CD4-positive, alpha-beta T cell treated with Interleukin-17A for 4 hours (primary cell): ENCODE measurements around the gene CAVIN2.
"Not testable (repeated sequence)": the region's sequence is repeated elsewhere in the genome, so short reads cannot be mapped to it uniquely, and the experiment has no call there.

Source experiments
- DNase-seq: peaks from one replicate; pipeline ENCODE4 v3.0.0-alpha.2; 2020; ENCODE audit warnings: mixed read lengths

The CAVIN2 gene

GRCh38 chr2:191799526-191799925 lies 47.4 kb downstream of the CAVIN2 start:
- no peak for DNase-seq

- no peak for DNase-seq
These were observed 48.7 kb downstream of the CAVIN2 start for GRCh38 chr2:191797942-191798876.

- DNase-seq, result no peak
These were observed 49.4 kb downstream of the CAVIN2 start for GRCh38 chr2:191797500-191797899.

- DNase-seq, result no peak
These were observed 51.2 kb downstream of the CAVIN2 start for GRCh38 chr2:191795715-191796114.

DNA sequence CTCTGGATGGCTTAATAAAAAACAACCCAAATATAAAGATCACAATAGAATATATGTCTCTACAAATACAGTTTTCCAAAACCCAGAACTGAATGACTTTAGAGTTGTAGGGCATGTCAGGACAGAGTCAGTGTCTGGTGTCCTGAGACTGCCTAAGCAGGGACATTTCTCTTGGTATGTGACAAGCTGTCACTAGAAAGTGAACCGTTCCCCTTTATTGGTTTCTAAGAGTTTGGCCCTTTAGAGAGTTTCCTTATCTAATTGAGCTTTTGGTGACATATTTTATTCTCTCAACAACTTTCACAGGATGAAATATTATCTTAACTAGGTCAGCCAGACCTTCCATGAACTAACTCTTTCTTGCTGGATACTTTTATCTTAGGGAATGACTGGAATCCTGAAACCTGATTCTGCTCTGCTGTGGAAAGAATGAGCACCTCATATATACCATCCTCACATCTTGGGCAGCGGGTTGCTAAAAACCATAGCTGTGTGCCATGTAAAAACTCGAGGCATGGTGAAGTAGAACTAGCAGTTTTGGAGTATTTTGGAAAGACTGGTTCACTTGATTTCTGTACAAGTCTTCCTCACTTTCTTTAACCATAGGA lies 54.8 kb downstream of the CAVIN2 start:
- DNase-seq, result no peak

- DNase-seq, result no peak
These were observed 56.2 kb downstream of the CAVIN2 start for GRCh38 chr2:191790737-191791136.

DNA sequence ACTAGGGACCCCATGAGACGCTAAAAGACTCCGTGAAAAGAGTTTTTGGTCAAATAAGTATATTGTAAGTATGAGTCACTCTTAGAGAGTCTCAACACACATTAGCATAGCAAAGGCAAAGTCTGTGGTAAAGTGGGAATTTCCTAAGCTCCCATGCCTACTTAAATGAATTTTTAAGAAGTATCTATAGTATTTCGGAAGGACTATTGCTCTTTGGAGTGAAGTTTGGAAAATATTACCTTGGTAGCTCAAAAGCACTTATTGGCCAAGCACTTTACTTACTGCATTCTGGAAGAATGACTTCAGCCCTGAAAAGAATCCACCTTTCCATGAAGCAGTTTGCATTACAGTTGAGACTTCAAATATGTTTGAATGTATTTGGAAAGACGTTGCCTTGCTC lies 57.1 kb downstream of the CAVIN2 start:
- no peak for DNase-seq

GRCh38 chr2:191786694-191787093 lies 60.2 kb downstream of the CAVIN2 start:
- DNase-seq, result no peak

DNA sequence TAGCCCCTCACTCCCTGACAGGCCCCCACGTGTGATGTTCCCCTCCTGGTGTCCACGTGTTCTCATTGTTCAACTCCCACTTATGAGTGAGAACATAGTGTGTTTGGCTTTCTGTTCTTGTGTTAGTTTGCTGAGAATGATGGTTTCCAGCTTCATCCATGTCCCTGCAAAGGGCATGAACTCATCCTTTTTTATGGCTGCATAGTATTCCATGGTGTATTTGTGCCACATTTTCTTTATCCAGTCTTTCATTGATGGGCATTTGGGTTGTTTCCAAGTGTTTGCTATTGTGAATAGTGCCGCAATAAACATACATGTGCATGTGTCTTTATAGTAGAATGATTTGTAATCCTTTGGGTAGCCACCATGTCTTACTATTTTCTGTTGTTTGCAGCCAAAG lies 61.2 kb downstream of the CAVIN2 start:
- not testable (repeated sequence) for DNase-seq
